NT2/D1 (cell line): ENCODE measurements around the gene TBC1D24.
A peak's percentile ranks its signal among the peaks of the same experiment; 100 is the strongest.

ENCODE experiments used
- DNase-seq: peaks from one replicate; pipeline ENCODE4 v3.0.0-alpha.2; 2011; ENCODE audit warnings: low read depth, low spot score
- H3K27me3 ChIP-seq: 2 replicates; pipeline ENCODE4 v1.6.0; 2011; ENCODE audit warnings: mild to moderate bottlenecking; ENCODE audit not compliant: insufficient read length, insufficient read depth
- H3K36me3 ChIP-seq: 2 replicates; pipeline ENCODE4 v1.6.1; 2011; ENCODE audit warnings: mild to moderate bottlenecking, low read length, mixed read lengths; ENCODE audit not compliant: insufficient read depth, insufficient read length
- H3K4me1 ChIP-seq: 2 replicates; pipeline ENCODE4 v1.5.1; 2011; ENCODE audit not compliant: insufficient read depth, insufficient read length
- H3K4me3 ChIP-seq: 2 replicates; pipeline ENCODE4 v1.5.1; 2011; ENCODE audit warnings: low read depth; ENCODE audit not compliant: insufficient read length
- H3K9ac ChIP-seq: 2 replicates; pipeline ENCODE4 v1.6.0; 2011; ENCODE audit warnings: low read depth; ENCODE audit not compliant: insufficient read length
- H3K9me3 ChIP-seq: 2 replicates; pipeline ENCODE4 v1.5.1; 2011; ENCODE audit warnings: mild to moderate bottlenecking, low read length; ENCODE audit not compliant: insufficient read depth
- SUZ12 ChIP-seq: IDR thresholded peaks from 2 replicates; pipeline ENCODE4 v1.6.1; 2011; ENCODE audit not compliant: insufficient read length, insufficient read depth; ENCODE audit errors: extremely low read depth
- YY1 ChIP-seq: IDR thresholded peaks from 2 replicates; pipeline ENCODE4 v1.6.1; 2011; ENCODE audit not compliant: insufficient read length, insufficient read depth
- ZNF274 ChIP-seq: IDR thresholded peaks from 2 replicates; pipeline ENCODE4 v1.6.1; 2011; ENCODE audit warnings: mild to moderate bottlenecking, low read depth, low read length

TBC1D24 gene

GRCh38 chr16:2470603-2471015, 4.3 kb upstream of the TBC1D24 start:
- Histone ChIP-seq H3K9ac (peak overlapping the region; percentile 81), H3K9me3 (no peaks in the 10 kb centered on the region), H3K27me3 (peaks cover 18% of the 10 kb centered on the region), H3K4me1 (peaks cover 43% of the 10 kb centered on the region), H3K36me3 (peaks cover 6% of the 10 kb centered on the region), H3K4me3 (peak overlapping the region; percentile 8)
- no peak for DNase-seq
- no peak for TF ChIP-seq SUZ12
- no peak for TF ChIP-seq YY1
- no peak for TF ChIP-seq ZNF274

DNA sequence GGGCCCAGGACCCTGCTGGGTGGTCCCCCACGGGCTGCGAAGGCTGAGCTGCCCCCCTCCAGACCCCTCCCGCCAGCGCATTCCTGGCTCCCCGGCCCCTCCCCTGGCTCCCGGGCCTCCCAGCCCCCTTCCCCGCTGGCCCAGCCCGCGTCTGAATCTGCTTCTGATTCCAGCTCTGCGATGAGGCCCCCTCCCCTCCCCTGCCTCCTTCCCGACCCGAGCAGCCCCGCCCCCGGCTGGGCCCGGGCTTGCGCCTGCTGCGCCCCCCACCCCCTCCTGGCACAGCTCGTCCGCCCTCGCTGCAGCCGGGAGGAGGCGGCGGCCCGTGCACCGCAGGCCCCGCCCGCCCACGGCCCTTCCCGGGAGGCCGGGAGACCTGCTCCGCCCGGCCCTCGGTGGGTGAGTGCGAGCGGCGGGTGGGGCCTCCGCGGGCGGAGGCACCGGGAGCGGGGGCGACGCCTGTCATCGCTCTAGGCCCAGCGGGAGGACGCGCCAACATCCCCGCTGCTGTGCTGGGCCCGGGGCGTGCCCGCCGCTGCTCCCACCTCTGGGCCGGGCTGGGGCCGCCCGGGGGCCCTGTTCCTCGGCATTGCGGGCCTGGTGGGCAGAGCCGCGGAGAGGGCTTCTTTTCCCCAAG, 3.8 kb upstream of the TBC1D24 start, which contains the start of gene NTN3:
Gene NTN3 (plus strand): TSS at position 282 of the 637 bp plus-strand sequence. CDS start 405 bp downstream, outside the sequence.
- TF ChIP-seq SUZ12 = no peak
- no peak for TF ChIP-seq ZNF274
- TF ChIP-seq YY1 = no peak
- no peaks in the 10 kb centered on the region for H3K9me3 ChIP-seq
- H3K9ac ChIP-seq = peak within 1 kb of the TSS; percentile 81
- H3K36me3 ChIP-seq = peaks cover under 1% of the 10 kb centered on the region
- H3K27me3 ChIP-seq = peaks cover 24% of the 10 kb centered on the region
- H3K4me3 ChIP-seq = peak within 1 kb of the TSS; percentile 37
- H3K4me1 ChIP-seq = peaks cover 48% of the 10 kb centered on the region
- DNase-seq = peak; percentile 36

DNA sequence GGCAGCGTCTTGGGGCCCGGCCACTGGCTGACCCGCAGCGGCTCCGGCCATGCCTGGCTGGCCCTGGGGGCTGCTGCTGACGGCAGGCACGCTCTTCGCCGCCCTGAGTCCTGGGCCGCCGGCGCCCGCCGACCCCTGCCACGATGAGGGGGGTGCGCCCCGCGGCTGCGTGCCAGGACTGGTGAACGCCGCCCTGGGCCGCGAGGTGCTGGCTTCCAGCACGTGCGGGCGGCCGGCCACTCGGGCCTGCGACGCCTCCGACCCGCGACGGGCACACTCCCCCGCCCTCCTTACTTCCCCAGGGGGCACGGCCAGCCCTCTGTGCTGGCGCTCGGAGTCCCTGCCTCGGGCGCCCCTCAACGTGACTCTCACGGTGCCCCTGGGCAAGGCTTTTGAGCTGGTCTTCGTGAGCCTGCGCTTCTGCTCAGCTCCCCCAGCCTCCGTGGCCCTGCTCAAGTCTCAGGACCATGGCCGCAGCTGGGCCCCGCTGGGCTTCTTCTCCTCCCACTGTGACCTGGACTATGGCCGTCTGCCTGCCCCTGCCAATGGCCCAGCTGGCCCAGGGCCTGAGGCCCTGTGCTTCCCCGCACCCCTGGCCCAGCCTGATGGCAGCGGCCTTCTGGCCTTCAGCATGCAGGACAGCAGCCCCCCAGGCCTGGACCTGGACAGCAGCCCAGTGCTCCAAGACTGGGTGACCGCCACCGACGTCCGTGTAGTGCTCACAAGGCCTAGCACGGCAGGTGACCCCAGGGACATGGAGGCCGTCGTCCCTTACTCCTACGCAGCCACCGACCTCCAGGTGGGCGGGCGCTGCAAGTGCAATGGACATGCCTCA, 3.1 kb upstream of the TBC1D24 start:
- H3K4me3 ChIP-seq = peak overlapping the region; percentile 37
- H3K4me1 ChIP-seq = peaks cover 49% of the 10 kb centered on the region
- H3K9ac ChIP-seq = peak overlapping the region; percentile 76
- H3K36me3 ChIP-seq = no peaks in the 10 kb centered on the region
- TF ChIP-seq SUZ12 = no peak
- TF ChIP-seq ZNF274 = no peak
- TF ChIP-seq YY1 = no peak
- no peak for DNase-seq
- peaks cover 31% of the 10 kb centered on the region for H3K27me3 ChIP-seq
- H3K9me3 ChIP-seq = no peaks in the 10 kb centered on the region

- no peaks in the 10 kb centered on the region for H3K36me3 ChIP-seq
- H3K27me3 ChIP-seq = peaks cover 33% of the 10 kb centered on the region
- TF ChIP-seq YY1 = no peak
- no peak for TF ChIP-seq ZNF274
- no peak for TF ChIP-seq SUZ12
- no peak for DNase-seq
- H3K9me3 ChIP-seq = no peaks in the 10 kb centered on the region
- H3K4me3 ChIP-seq = no peak overlapping the region
- H3K4me1 ChIP-seq = peaks cover 46% of the 10 kb centered on the region
- H3K9ac ChIP-seq = peak overlapping the region; percentile 76
Observed at GRCh38 chr16:2472488-2472864, 2.5 kb upstream of the TBC1D24 start.

- H3K4me3 ChIP-seq = peak overlapping the region; percentile 70
- peaks cover 33% of the 10 kb centered on the region for H3K27me3 ChIP-seq
Observed at GRCh38 chr16:2472885-2473445, 2.0 kb upstream of the TBC1D24 start.

DNA sequence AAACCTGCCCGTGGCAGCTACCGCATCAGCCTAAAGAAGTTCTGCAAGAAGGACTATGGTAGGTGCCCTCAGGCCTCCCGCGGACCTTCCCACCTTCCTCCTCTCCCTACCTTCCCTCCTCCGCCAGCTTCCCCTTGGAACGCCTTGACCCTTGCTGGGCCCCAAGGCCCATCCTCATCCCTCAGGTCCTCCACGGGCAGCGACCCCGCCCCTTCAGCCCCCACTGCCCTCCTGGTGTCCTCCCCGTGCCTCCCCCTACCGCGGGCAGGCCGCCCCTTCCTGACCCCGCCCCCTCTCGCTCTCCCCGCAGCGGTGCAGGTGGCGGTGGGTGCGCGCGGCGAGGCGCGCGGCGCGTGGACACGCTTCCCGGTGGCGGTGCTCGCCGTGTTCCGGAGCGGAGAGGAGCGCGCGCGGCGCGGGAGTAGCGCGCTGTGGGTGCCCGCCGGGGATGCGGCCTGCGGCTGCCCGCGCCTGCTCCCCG, 1.4 kb upstream of the TBC1D24 start:
- Histone ChIP-seq H3K36me3 (no peaks in the 10 kb centered on the region), H3K4me3 (peak overlapping the region; percentile 70), H3K4me1 (peaks cover 46% of the 10 kb centered on the region), H3K27me3 (peaks cover 33% of the 10 kb centered on the region), H3K9ac (peak overlapping the region; percentile 69), H3K9me3 (no peaks in the 10 kb centered on the region)
- TF ChIP-seq ZNF274 (no peak), SUZ12 (no peak), YY1 (no peak)
- DNase-seq = no peak

More at GRCh38 chr16:2472885-2473445, 2.0 kb upstream of the TBC1D24 start:
- no peaks in the 10 kb centered on the region for H3K36me3 ChIP-seq
- peak overlapping the region; percentile 69 for H3K9ac ChIP-seq
- H3K4me1 ChIP-seq = peaks cover 46% of the 10 kb centered on the region
- DNase-seq = no peak
- no peaks in the 10 kb centered on the region for H3K9me3 ChIP-seq
- TF ChIP-seq SUZ12 = no peak
- no peak for TF ChIP-seq YY1
- no peak for TF ChIP-seq ZNF274

DNA sequence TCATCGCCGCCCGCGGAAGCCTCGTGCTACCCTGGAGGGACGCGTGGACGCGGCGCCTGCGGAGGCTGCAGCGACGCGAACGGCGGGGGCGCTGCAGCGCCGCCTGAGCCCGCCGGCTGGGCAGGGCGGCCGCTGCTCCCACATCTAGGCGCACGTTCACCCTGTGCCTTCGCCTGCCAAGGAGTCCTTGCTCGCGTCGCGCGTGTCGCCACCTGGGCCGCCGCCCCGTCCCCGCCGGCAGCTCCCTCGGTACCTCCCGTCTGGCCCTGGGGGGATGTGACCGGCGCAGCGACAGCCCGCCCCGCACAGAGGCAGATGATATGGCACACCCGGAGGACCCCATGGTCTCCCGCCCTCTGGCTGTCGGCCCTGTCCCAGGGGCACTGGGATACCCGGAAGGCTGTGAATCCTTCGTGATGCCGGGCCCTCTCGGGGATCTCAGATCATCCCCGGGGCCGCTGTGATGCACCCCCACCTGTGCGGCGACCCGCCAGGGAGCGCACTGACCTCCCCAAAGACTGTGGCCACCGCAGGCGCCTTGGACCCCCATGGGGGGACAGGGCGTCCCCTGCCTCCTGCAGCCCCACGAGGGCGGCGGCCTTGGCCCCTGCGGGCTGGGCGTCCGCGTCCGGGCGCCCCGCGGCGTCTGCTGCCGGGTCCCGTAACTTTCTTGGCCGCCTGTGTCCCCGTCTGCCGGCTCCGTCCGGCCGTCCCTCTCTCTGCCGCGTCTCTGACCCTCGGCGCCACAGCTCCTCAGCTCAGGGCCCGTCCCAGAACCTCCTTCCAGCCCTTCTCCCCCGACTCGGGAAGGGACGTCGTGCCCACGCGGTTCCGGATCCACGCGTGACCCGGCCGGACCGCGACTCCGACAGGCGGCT, 689 bp upstream of the TBC1D24 start:
- H3K36me3 ChIP-seq = peaks cover 2% of the 10 kb centered on the region
- H3K27me3 ChIP-seq = peaks cover 33% of the 10 kb centered on the region
- peak overlapping the region; percentile 70 for H3K4me3 ChIP-seq
- DNase-seq = no peak
- H3K9me3 ChIP-seq = no peaks in the 10 kb centered on the region
- peak overlapping the region; percentile 94 for H3K9ac ChIP-seq
- TF ChIP-seq SUZ12 (no peak), ZNF274 (no peak), YY1 (no peak)
- H3K4me1 ChIP-seq = peaks cover 41% of the 10 kb centered on the region
